GM21619 (cell line): ENCODE results near the gene TTC16.
"Not testable (repeated sequence)": the region's sequence is repeated elsewhere in the genome, so short reads cannot be mapped to it uniquely, and the experiment has no call there.

Experiments used
- ATAC-seq: cut with Tn5 transposase; IDR thresholded peaks from one replicate; pipeline ENCODE4 v1.9.1; 2021; ENCODE audit not compliant: unreplicated experiment

The TTC16 gene

DNA sequence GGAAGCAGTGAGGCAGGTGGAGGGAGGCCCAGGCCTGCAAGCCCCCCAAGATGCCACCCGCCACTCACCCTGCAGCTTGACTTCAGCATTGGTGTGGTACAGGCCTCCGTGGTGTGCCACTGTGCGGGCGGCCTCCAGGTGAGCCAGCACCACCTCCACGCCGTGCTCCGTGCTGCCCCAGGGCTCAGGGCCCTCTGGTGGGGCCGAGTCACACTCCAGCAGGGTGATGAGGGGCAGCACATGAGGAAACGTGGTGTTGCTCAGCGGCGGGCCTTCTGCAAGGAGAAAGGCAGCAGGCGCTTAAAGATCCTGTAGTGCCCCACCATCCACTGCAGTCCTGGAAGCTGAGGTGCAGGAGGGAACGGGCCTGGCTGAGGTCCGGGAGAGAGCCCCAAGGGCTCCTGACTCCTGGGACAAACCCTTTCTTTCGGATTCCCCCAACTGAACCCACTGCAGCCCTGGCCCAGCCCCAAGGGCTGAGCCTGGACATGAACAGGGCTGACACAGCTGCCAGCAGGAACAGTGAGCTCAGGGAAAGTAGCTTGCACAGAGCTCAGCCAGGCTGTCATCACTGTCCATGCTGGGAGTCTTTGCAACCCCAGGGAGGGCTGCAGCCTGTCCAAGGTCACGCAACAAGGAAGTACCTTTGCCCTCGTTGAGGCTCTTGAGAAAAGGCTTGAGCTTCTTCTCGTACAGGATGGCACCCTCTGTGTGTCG, 23.9 kb downstream of the TTC16 start:
- no peak for ATAC-seq

DNA sequence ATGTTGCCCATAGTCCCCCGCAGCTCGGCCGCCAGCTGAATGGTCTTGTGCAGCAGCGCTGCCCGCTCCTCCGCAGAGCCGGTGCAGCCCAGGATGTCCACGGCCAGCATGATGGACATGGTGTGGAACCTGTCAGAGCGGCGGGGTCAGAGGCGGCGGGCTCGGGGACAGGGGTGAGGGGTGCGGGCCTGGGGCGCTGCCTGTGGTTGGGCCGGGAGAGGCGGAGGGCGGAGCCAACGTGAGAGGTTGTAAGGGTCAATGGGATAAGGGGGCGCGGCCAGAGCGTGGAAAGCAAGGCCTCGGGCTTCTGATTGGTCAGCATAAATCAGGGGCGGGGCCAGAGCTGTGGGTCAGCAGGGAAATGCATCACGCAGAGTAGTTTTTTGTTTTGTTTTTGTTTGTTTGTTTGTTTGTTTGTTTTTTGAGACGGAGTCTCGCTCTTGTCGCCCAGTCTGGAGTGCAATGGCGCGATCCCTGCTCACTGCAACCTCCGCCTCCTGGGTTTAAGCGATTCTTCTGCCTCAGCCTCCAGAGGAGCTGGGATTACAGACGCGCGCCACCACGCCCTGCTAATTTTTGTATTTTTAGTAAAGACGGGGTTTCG, 26.1 kb downstream of the TTC16 start:
- no peak for ATAC-seq

DNA sequence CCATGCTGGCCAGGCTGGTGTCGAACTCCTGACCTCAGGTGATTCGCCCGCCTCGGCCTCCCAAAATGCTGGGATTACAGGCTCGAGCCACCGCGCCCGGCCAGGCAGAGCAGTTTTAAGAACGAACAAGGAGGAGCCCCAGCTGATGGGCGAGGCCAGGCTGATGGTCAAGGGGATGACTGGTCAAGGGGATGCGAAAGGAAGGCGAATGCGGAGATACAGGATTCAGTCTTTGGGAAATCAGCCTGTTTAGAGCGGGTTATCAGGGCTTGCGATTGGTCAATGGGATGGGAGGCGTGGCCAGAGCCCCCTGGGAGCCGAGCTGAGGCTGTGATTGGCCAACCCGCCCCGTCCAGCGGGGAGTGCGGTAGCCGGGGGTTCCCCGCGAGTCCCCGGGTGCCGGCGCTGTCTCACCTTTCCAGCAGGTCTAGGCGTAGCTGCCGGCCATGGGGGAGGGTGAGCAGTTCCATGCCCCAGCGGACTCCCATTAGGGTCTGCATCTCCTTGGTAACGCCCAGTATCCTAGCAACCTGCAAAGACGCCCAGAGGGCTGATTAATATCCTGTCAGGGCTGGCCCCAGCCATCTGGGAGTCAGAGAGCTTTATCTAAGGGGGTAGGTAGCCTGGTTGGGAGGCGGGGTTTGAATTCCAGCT, 26.7 kb downstream of the TTC16 start:
- no peak for ATAC-seq

- no peak for ATAC-seq
Measured at GRCh38 chr9:127744398-127745110, 28.7 kb downstream of the TTC16 start.

DNA sequence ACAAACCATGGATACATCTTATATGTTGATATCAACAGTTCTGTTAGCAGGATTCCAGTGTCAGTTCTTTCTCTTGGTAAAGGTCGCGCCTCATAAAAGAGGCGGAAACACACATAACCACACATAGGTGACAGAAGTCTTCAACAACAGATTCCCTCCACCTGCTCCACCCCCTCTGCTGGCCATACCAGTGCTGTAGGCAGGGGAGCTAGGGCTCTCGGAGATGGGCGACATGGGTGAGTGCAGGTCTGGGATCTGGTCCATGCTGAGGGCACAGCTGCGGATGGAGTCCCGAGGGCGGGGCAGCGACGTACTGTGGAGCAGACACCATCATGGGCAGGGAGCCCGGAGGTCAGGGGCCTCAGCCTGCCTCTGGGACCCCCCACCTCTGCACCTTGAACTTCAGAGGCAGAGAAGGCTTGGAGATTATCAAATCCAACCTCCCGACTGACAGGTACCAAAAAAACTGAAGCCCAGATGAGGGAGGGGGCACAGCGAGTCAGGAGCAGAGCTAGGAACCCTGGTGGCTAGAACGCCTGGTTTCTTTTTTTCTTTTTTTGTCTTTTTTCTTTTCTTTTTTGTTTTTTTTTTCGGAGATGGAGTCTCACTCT, 31.2 kb downstream of the TTC16 start:
- ATAC-seq = no peak

GRCh38 chr9:127749090-127749787, 33.4 kb downstream of the TTC16 start:
- no peak for ATAC-seq

- ATAC-seq = no peak
Measured at GRCh38 chr9:127751269-127752054, 35.6 kb downstream of the TTC16 start.

- ATAC-seq = no peak
Measured at GRCh38 chr9:127753148-127753547, 37.3 kb downstream of the TTC16 start.

GRCh38 chr9:127753622-127754021, 37.7 kb downstream of the TTC16 start:
- no peak for ATAC-seq

GRCh38 chr9:127754099-127755060, 38.5 kb downstream of the TTC16 start:
- ATAC-seq = no peak

GRCh38 chr9:127755061-127756060, 39.5 kb downstream of the TTC16 start:
- no peak for ATAC-seq

GRCh38 chr9:127756233-127756632, 40.4 kb downstream of the TTC16 start:
- no peak for ATAC-seq

DNA sequence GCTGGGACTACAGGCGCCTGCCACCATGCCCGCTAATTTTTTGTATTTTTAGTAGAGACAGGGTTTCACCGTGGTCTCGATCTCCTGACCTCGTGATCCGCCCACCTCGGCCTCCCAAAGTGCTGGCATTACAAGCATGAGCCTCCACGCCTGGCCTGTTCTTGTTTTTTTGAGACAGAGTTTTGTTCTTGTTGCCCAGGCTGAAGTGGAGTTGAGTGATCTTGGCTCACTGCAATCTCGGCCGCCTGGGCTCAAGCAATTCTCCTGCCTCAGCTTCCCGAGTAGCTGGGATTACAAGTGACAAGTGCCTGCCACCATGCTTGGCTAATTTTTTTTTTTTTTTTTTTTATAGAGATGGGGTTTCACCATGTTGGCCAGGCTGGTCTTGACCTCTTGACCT, 40.9 kb downstream of the TTC16 start:
- not testable (repeated sequence) for ATAC-seq

- ATAC-seq = no peak
Measured at GRCh38 chr9:127758843-127759242, 43.0 kb downstream of the TTC16 start.

- ATAC-seq = no peak
Measured at GRCh38 chr9:127761061-127761460, 45.2 kb downstream of the TTC16 start.

- ATAC-seq = no peak
Measured at GRCh38 chr9:127761491-127761956, 45.6 kb downstream of the TTC16 start.

- no peak for ATAC-seq
Measured at GRCh38 chr9:127762111-127762676, 46.3 kb downstream of the TTC16 start.
